Activated B cell treated with CpG ODN at 0.5 μM for 24 hours (primary cell): ENCODE results near the gene ST8SIA4. TPM values are rescaled to one million over a fixed set of nuclear protein-coding genes. Genes with fewer than 3 reads are reported as not detected.

Experiments used
- ATAC-seq: fragments of 200-7000 bp; cut with Tn5 transposase; one replicate; pipeline ENCODE4 v1.10.0; 2021; ENCODE audit warnings: low read depth, mild to moderate bottlenecking, moderate library complexity
- CTCF ChIA-PET: fragments of 350-600 bp; sonication (Branson Sonifier 250); formaldehyde crosslinking; loops from one replicate; lab custom pipeline; 2021; ENCODE audit warnings: antibody characterized with exemption; lab: Charles Lee
- POLR2A ChIA-PET: fragments of 350-600 bp; sonication (Branson Sonifier 250); formaldehyde crosslinking; loops from one replicate; lab custom pipeline; 2021; ENCODE audit warnings: antibody characterized with exemption; lab: Charles Lee
- DNase-seq: peaks from one replicate; pipeline ENCODE4 v3.0.0; 2022
- H3K27ac Mint-ChIP-seq: one replicate; pipeline ENCODE4 v1.8.0; 2020; ENCODE audit warnings: mixed read lengths
- H3K27me3 Mint-ChIP-seq: one replicate; pipeline ENCODE4 v1.8.0; 2021; ENCODE audit warnings: mixed read lengths
- H3K36me3 Mint-ChIP-seq: one replicate; pipeline ENCODE4 v1.8.0; 2021; ENCODE audit warnings: low read depth, mixed read lengths
- H3K4me1 Mint-ChIP-seq: one replicate; pipeline ENCODE4 v1.8.0; 2021; ENCODE audit warnings: mixed read lengths
- H3K4me3 Mint-ChIP-seq: one replicate; pipeline ENCODE4 v1.8.0; 2020; ENCODE audit warnings: mild to moderate bottlenecking, mixed read lengths
- H3K9me3 Mint-ChIP-seq: one replicate; pipeline ENCODE4 v1.8.0; 2020; ENCODE audit warnings: mixed read lengths
- intact Hi-C: fragments of 100-400 bp; cut with micrococcal nuclease; formaldehyde crosslinking; loops from one replicate; pipeline ENCODE4 v1.15.1; 2024
- total RNA-seq: library from RNA; stranded (reverse); gene quantifications from 2 replicates; pipeline ENCODE4 v1.2.3, GENCODE V29; 2022
- TF ChIP-seq, protein P1 (sequence below): fragments of 200-600 bp; IDR thresholded peaks from one replicate; pipeline ENCODE4 v1.8.0; 2022; ENCODE audit warnings: antibody characterized with exemption, mild to moderate bottlenecking

Gene ST8SIA4
- total RNA-seq, 1 donor from 2014 or later, result 125 TPM

DNA sequence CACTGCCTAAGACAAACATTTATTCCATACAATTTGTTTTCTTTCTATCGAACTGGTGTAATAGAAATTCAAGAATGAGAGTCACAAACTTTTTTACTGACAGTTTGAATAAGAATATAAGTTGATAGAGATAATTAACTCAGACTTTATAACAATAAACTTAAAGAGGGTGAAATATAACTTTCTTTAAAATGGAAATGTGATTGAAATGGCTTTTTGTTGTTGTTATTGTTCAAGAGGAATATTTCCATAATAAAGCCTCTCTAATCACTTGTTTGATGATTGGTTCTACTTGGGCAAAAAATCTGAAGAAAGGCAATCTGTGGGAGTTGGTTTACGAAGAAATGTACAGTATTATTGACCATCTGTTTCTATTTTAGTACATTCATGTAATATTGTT, 79.3 kb downstream of the ST8SIA4 start:
- H3K4me3 Mint-ChIP-seq, result no peak overlapping the region
- TF ChIP-seq, protein P1, sequence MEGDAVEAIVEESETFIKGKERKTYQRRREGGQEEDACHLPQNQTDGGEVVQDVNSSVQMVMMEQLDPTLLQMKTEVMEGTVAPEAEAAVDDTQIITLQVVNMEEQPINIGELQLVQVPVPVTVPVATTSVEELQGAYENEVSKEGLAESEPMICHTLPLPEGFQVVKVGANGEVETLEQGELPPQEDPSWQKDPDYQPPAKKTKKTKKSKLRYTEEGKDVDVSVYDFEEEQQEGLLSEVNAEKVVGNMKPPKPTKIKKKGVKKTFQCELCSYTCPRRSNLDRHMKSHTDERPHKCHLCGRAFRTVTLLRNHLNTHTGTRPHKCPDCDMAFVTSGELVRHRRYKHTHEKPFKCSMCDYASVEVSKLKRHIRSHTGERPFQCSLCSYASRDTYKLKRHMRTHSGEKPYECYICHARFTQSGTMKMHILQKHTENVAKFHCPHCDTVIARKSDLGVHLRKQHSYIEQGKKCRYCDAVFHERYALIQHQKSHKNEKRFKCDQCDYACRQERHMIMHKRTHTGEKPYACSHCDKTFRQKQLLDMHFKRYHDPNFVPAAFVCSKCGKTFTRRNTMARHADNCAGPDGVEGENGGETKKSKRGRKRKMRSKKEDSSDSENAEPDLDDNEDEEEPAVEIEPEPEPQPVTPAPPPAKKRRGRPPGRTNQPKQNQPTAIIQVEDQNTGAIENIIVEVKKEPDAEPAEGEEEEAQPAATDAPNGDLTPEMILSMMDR, result no peak
- no peaks in the 10 kb centered on the region for H3K27me3 Mint-ChIP-seq
- H3K27ac Mint-ChIP-seq, result no peak overlapping the region
- intact Hi-C loops, result no loop called here
- H3K4me1 Mint-ChIP-seq, result peaks cover 48% of the 10 kb centered on the region
- no peaks in the 10 kb centered on the region for H3K9me3 Mint-ChIP-seq
- ATAC-seq (no peak), DNase-seq (no peak)
- ChIA-PET POLR2A (no interaction called here), CTCF (no interaction called here)
- H3K36me3 Mint-ChIP-seq, result peaks cover 36% of the 10 kb centered on the region

DNA sequence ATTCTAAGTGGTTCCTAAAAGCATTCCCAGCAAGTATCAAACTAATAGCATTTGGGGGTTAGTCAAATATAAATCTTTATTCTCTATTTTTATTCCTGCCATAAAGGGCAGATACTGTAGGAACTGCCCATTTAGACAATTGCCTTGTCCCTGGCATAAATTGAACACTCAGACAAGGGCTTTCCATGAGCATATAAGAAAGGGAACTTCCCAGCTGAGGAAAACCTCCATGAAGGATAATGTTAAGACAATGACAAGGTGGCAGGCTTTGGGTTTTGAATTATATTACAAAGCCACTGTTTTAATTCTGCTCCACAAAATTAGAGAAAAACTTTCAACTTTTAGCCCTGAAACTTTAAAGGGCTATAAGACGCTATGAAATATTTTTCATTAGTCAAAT, 81.3 kb downstream of the ST8SIA4 start:
- TF ChIP-seq, protein P1, result no peak
- DNase-seq, result no peak
- Mint-ChIP-seq H3K9me3 (no peaks in the 10 kb centered on the region), H3K27me3 (no peaks in the 10 kb centered on the region), H3K4me1 (peaks cover 44% of the 10 kb centered on the region), H3K4me3 (no peak overlapping the region), H3K36me3 (peaks cover 40% of the 10 kb centered on the region), H3K27ac (no peak overlapping the region)
- ChIA-PET CTCF (no interaction called here), POLR2A (no interaction called here)
- intact Hi-C loops, result no loop called here
- no peak for ATAC-seq

GRCh38 chr5:100818340-100818739, 84.7 kb downstream of the ST8SIA4 start:
- Mint-ChIP-seq H3K36me3 (peaks cover 46% of the 10 kb centered on the region), H3K9me3 (no peaks in the 10 kb centered on the region), H3K27me3 (no peaks in the 10 kb centered on the region), H3K4me3 (no peak overlapping the region), H3K4me1 (peaks cover 47% of the 10 kb centered on the region), H3K27ac (no peak overlapping the region)
- no peak for ATAC-seq
- intact Hi-C loops, result no loop called here
- DNase-seq, result no peak
- ChIA-PET CTCF (interaction anchor here (1.7 kb wide), 1 partner anchor 10 kb away, joined by 4 read pairs; no protein-coding TSS in a partner anchor), POLR2A (interaction anchor here (0.7 to 1.6 kb wide), 4 partner anchors 10 to 85 kb away, joined by 3 to 9 read pairs (median 4); partner anchors contain the start of gene ST8SIA4)
- TF ChIP-seq, protein P1, result no peak

- ATAC-seq, result no peak
- no peak for DNase-seq
- peaks cover 17% of the 10 kb centered on the region for H3K36me3 Mint-ChIP-seq
- peaks cover 29% of the 10 kb centered on the region for H3K4me1 Mint-ChIP-seq
- H3K27ac Mint-ChIP-seq, result no peak overlapping the region
- no peaks in the 10 kb centered on the region for H3K27me3 Mint-ChIP-seq
- no peak overlapping the region for H3K4me3 Mint-ChIP-seq
- peaks cover 7% of the 10 kb centered on the region for H3K9me3 Mint-ChIP-seq
- ChIA-PET CTCF (interaction anchor here (1.3 kb wide), 1 partner anchor 29 kb away, joined by 4 read pairs; no protein-coding TSS in a partner anchor), POLR2A (interaction anchor here (1.3 to 2.1 kb wide), 2 partner anchors 26 to 98 kb away, joined by 4 to 13 read pairs; no protein-coding TSS in a partner anchor)
- TF ChIP-seq, protein P1, result no peak
- intact Hi-C loops, result no loop called here
These were observed 99.7 kb downstream of the ST8SIA4 start for GRCh38 chr5:100803397-100803796.

GRCh38 chr5:100802208-100802607, 100.9 kb downstream of the ST8SIA4 start:
- Mint-ChIP-seq H3K9me3 (peaks cover 7% of the 10 kb centered on the region), H3K4me1 (peaks cover 29% of the 10 kb centered on the region), H3K36me3 (peaks cover 11% of the 10 kb centered on the region), H3K27me3 (no peaks in the 10 kb centered on the region), H3K27ac (peak overlapping the region; percentile 13), H3K4me3 (no peak overlapping the region)
- no peak for ATAC-seq
- TF ChIP-seq, protein P1, result no peak
- no peak for DNase-seq
- intact Hi-C loops, result no loop called here
- ChIA-PET POLR2A (interaction anchor here (0.9 to 2.1 kb wide), 3 partner anchors 22 to 99 kb away, joined by 4 to 13 read pairs (median 4); no protein-coding TSS in a partner anchor), CTCF (interaction anchor here (1.3 kb wide), 1 partner anchor 98 kb away, joined by 3 read pairs; no protein-coding TSS in a partner anchor)
